Uterus (tissue), 4 donors: Measurements from ENCODE around the gene PLXNA2. TPM values are rescaled to one million over a fixed set of nuclear protein-coding genes. Genes with fewer than 3 reads are reported as not detected.
A peak's percentile ranks its signal among the peaks of the same experiment; 100 is the strongest.

Source experiments
- DNase-seq, 2 donors: peaks; one replicate each; pipeline ENCODE4 v3.0.0-alpha.2; 2019 to 2020
- H3K27ac ChIP-seq, 2 donors: fragments of 200-600 bp; sonication (generic); 1 replicate in 1 of 2; 2 replicates in 1 of 2; pipeline ENCODE4 v1.5.1; 2016 to 2018
- H3K27me3 ChIP-seq, 2 donors: fragments of 200-600 bp; sonication (generic); one replicate each; pipeline ENCODE4 v1.5.1; 2018 to 2019; ENCODE audit warnings: control low read depth in 1 of 2
- H3K36me3 ChIP-seq, 2 donors: fragments of 200-600 bp; sonication (generic); one replicate each; pipeline ENCODE4 v1.5.1; 2019; ENCODE audit warnings: control low read depth in 1 of 2
- H3K4me1 ChIP-seq, 2 donors: fragments of 200-600 bp; sonication (generic); one replicate each; pipeline ENCODE4 v1.5.1; 2018 to 2019; ENCODE audit warnings: control low read depth in 1 of 2
- H3K4me3 ChIP-seq, 2 donors: fragments of 200-600 bp; sonication (generic); 1 replicate in 1 of 2; 2 replicates in 1 of 2; pipeline ENCODE4 v1.5.1; 2018 to 2019; ENCODE audit warnings: mild to moderate bottlenecking in 1 of 2
- H3K9me3 ChIP-seq, 2 donors: fragments of 200-600 bp; sonication (generic); one replicate each; pipeline ENCODE4 v1.5.1; 2019; ENCODE audit warnings: control low read depth in 1 of 2
- CTCF ChIP-seq, 4 experiments: fragments of 200-600 bp in 2 of 4; fragments of 450-650 bp in 2 of 4; sonication (generic) in 2 of 4; IDR thresholded peaks; one replicate each; pipeline ENCODE4 v1.5.1; 2016 to 2019; ENCODE audit warnings: antibody characterized with exemption in 4 of 4, mild to moderate bottlenecking in 2 of 4, moderate library complexity in 1 of 4
- POLR2A ChIP-seq, 2 donors: fragments of 450-650 bp; IDR thresholded peaks; one replicate each; pipeline ENCODE4 v1.6.1; 2016; ENCODE audit warnings: antibody characterized with exemption in 2 of 2, mild to moderate bottlenecking in 1 of 2, moderate library complexity in 1 of 2
- intact Hi-C: fragments of 100-400 bp; cut with DNase I; formaldehyde crosslinking; loops from one replicate; pipeline ENCODE4 v1.15.1; 2023; ENCODE audit warnings: low total_unique reads
- total RNA-seq, 4 donors: library from RNA; depleted of rRNA in 3 of 4; stranded (reverse); fragments of >200 nt in 3 of 4; gene quantifications; one replicate each; pipeline versions ENCODE4 v1.1.0 to v1.2.4, GENCODE V29; 2014 to 2023
- donor health status: DM: yes; HTN: yes; CAD: no.

The PLXNA2 gene
- total RNA-seq, 4 donors from 2014 or later: 5.4 to 94.5 (median 9.5) TPM

- TF ChIP-seq CTCF (IDR thresholded peaks at IDR 0.05): no peak
- TF ChIP-seq POLR2A (IDR thresholded peaks at IDR 0.05): no peak
- Histone ChIP-seq H3K36me3 (no peaks in the 10 kb centered on the region), H3K27me3 (no peaks in the 10 kb centered on the region), H3K4me3 (no peak overlapping the region), H3K27ac (no peak overlapping the region), H3K4me1 (peaks cover 0 to 10% of the 10 kb centered on the region in 2 donors), H3K9me3 (no peaks in the 10 kb centered on the region)
- DNase-seq: no peak
- intact Hi-C loops: no loop called here
These were observed 77.6 kb downstream of the PLXNA2 start for GRCh38 chr1:208166340-208167138.

DNA sequence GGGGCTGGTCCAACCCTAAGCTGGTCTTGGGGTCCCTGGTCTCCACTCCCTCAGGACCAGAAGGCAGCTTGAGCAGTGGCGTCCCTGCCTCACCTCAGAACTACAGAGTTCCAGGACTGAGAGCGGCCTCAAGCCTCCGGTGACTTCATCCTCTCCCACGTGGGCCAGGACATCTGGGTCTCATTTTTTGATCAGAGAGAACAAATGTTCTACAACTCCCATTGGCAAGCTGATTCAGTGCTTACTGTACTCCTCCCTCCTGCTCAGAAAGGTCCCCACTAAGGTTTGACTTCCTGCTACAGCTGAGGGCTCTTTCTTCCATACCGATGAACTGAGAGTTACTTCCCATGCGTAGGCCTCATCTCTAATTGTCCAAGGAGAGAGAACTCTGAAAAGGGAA, 78.5 kb downstream of the PLXNA2 start:
- intact Hi-C loops: no loop called here
- Histone ChIP-seq H3K9me3 (no peaks in the 10 kb centered on the region), H3K27me3 (no peaks in the 10 kb centered on the region), H3K27ac (no peak overlapping the region), H3K4me3 (no peak overlapping the region), H3K4me1 (peaks cover 6 to 18% of the 10 kb centered on the region in 2 donors), H3K36me3 (no peaks in the 10 kb centered on the region)
- peak; percentile 63 to 73 for DNase-seq
- TF ChIP-seq CTCF (IDR thresholded peaks at IDR 0.05) (no peak), POLR2A (IDR thresholded peaks at IDR 0.05) (no peak)

DNA sequence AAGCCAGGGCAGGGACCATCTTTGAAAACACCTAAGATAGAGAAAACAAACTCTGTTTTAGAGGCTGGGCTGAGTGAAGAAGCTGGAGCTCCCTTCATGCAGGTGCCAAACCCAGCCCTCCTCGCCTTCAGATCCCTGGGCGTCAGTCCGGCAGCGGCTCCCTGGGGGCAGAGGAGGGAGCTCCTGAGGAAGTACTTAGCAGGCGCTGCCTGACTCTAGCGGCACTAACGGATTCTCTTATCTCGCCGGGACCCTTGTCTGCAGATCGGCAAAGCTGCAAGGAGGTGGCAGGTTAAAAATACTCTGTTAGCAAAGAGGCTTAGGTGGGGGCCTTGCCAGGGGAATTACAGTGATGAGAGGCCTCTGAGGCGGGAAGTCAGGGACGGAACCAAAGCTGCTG, 79.6 kb downstream of the PLXNA2 start:
- TF ChIP-seq POLR2A (IDR thresholded peaks at IDR 0.05) (no peak), CTCF (IDR thresholded peaks at IDR 0.05) (no peak)
- intact Hi-C loops: no loop called here
- H3K4me1 ChIP-seq: peaks cover 12 to 25% of the 10 kb centered on the region in 2 donors
- no peaks in the 10 kb centered on the region for H3K36me3 ChIP-seq
- no peak overlapping the region for H3K27ac ChIP-seq
- no peak for DNase-seq
- no peaks in the 10 kb centered on the region for H3K9me3 ChIP-seq
- no peak overlapping the region for H3K4me3 ChIP-seq
- no peaks in the 10 kb centered on the region for H3K27me3 ChIP-seq

DNA sequence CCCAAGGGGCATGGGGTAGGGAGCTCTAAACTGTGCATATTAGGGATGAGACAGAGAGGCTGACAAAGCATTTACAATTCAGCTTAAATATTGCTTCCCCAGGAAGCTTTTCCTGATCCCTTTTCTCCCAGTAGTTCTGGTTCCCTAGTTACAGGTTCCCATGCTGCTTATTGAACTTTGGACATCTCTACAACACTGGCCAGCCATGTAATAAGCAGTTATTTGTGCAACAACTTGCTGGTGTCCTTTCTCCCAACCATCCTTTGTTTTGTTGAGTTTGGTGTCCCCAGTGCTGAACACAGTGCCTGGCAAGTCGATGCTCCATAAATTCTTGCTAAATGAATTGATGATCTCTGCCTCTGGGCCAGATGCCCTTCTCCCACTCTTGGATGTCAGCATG, 80.6 kb downstream of the PLXNA2 start:
- no peak for DNase-seq
- Histone ChIP-seq H3K36me3 (no peaks in the 10 kb centered on the region), H3K4me1 (peaks cover 19 to 35% of the 10 kb centered on the region in 2 donors), H3K27ac (no peak overlapping the region), H3K4me3 (no peak overlapping the region), H3K27me3 (no peaks in the 10 kb centered on the region), H3K9me3 (no peaks in the 10 kb centered on the region)
- TF ChIP-seq CTCF (IDR thresholded peaks at IDR 0.05) (no peak), POLR2A (IDR thresholded peaks at IDR 0.05) (no peak)
- intact Hi-C loops: no loop called here

DNA sequence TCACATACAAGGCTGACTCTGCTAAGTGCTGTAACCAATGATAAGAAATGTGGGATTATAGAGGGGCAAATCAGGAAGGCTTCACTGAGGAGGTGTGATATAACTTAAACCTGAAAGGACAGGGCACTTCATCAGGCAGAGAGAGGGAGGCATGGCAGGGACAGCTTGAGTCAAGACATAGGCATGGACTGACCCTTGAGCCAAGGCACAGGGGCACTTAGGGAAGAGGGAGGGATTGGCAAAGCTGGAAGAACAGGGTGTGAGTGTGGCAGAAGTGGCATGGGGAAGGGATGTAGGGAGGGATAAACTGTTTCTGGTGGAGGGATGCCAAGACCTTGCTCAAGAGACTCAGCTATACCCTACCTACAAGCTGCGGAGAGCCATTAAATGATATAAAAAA, 81.3 kb downstream of the PLXNA2 start:
- intact Hi-C loops: no loop called here
- peak overlapping the region; percentile 72 to 81 for H3K27ac ChIP-seq
- H3K4me3 ChIP-seq: no peak overlapping the region
- no peaks in the 10 kb centered on the region for H3K27me3 ChIP-seq
- no peaks in the 10 kb centered on the region for H3K9me3 ChIP-seq
- no peak for TF ChIP-seq CTCF (IDR thresholded peaks at IDR 0.05)
- no peak for TF ChIP-seq POLR2A (IDR thresholded peaks at IDR 0.05)
- no peak for DNase-seq
- H3K36me3 ChIP-seq: no peaks in the 10 kb centered on the region
- H3K4me1 ChIP-seq: peaks cover 19 to 35% of the 10 kb centered on the region in 2 donors
